Activated naive CD8-positive, alpha-beta T cell treated with anti-CD3 and anti-CD28 coated beads, Interleukin-2, amount 50 U/mL, for 24 hours (primary cell): ENCODE data around the gene TMEM131L.
"Not testable (repeated sequence)": the region's sequence is repeated elsewhere in the genome, so short reads cannot be mapped to it uniquely, and the experiment has no call there.

Experiments used
- ATAC-seq: fragments of 150-1000 bp; cut with Tn5 transposase; one replicate; pipeline ENCODE4 v1.10.0; 2021
- DNase-seq: peaks from one replicate; pipeline ENCODE4 v3.0.0; 2021
- H3K27ac Mint-ChIP-seq: one replicate; pipeline ENCODE4 v1.8.0; 2021; ENCODE audit warnings: mild to moderate bottlenecking, mixed read lengths
- H3K27me3 Mint-ChIP-seq: one replicate; pipeline ENCODE4 v1.8.0; 2021; ENCODE audit warnings: mixed read lengths
- H3K36me3 Mint-ChIP-seq: one replicate; pipeline ENCODE4 v1.8.0; 2021; ENCODE audit warnings: low read depth, mixed read lengths
- H3K4me1 Mint-ChIP-seq: one replicate; pipeline ENCODE4 v1.8.0; 2021; ENCODE audit warnings: mixed read lengths
- H3K4me3 Mint-ChIP-seq: one replicate; pipeline ENCODE4 v1.8.0; 2021; ENCODE audit warnings: mild to moderate bottlenecking, moderate library complexity, mixed read lengths
- H3K9me3 Mint-ChIP-seq: one replicate; pipeline ENCODE4 v1.8.0; 2021; ENCODE audit warnings: mixed read lengths

Gene TMEM131L

DNA sequence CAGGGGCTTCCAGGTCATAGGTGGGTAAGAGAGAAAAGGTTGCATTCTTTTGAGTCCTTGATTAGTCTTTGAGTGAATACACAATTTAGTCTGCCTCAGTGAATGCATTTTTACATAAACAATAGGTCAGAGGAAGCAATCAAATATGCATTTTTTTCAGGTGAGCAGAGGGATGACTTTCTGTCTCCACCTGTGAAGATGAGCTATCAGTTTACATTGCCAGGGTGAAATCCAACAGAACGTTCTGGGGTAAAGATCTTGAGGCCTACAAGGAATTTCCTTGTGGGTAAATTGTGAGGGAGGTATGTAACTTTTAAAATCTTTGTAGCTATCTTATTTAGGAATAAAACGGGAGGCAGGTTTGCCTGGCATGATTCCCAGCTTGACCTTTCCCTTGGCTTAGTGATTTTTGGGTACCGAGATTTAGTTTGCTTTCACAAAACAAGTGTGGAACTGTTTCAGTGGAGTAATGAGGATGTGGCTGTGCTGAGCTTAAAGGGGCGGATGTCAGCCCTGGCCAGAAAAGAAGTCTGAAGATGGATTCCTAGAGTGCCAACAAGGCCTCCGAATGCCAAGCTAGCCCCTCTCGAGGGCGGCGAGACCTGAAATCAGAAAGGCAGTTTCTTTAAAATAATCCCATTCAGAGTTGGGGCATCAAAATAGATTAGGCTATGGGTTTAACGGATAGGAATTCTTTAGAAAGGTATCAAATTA is 29.5 kb downstream of the TMEM131L start:
- Mint-ChIP-seq H3K4me3 (peak overlapping the region; percentile 10), H3K27ac (peak overlapping the region; percentile 94), H3K4me1 (peaks cover 97% of the 10 kb centered on the region), H3K27me3 (no peaks in the 10 kb centered on the region), H3K36me3 (peaks cover 20% of the 10 kb centered on the region), H3K9me3 (no peaks in the 10 kb centered on the region)
- ATAC-seq = no peak
- no peak for DNase-seq

DNA sequence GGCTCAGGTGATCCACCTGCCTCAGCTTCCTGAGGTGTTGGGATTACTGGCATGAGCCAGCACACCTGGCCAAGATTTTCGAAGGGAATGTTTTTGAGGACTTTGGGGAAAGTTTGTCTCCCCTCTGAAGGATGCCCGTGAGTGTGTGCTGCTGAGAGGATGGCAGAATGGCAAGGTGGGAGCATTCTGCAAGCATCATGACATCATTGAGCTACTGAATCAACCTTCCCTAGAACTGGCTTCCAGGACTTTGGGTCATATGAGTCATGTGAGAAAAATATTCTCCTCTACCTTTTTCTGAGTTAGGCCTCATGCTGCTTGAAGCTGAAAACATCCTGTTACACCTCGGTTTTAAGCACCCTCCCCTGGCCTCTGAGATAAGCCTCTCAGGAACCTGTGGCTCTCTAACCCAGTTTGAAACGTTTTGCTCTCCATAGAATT is 31.0 kb downstream of the TMEM131L start:
- ATAC-seq = peak; percentile 89

DNA sequence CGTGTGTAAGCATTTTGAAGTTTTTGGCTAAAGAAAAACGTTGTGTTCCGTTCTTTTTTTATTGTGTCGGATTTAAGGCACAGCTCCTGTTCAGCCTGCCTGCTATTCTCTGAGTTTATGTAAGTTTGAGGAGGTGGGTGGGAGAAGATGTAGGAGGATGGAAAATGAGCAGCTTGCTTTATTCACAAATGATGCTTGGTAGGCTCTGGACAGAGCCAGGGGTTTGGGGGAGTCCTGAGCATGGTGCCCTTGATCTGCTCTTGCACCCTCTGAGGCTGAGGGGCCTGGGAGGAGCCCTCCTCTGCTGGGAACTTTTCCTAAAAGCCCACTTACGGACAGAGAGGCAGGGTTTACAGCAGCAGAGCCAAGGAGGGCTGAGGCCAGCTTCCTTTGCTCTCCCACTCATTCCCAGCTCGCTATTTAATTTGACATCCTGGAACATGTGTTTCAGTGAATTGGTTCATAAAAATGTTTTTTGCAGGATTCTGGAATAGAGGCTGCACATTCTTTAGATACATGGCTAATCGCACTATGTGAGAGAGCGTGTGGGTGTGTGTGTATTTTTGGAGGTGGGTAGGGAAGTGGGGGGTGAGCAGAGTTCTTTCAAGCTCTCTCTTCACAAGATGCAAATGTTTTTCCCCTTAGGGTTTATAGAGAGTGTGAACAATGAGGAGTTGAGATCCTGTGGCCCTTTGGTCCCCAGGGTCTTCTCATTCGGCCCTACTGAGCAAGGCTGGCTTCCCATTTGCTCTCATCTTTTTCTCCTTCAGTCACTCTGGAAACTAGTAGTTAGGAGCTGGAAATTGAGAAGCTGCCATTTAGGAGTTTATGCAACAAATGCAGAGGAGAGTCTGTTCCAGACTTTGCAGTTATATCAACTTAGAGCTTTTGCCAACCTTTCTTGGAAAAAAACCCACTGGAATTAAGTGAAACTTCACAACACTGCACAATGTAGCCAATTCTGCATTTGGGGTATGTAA is 32.1 kb downstream of the TMEM131L start:
- peak overlapping the region; percentile 94 for H3K27ac Mint-ChIP-seq
- ATAC-seq (peak; percentile 23), DNase-seq (no peak)
- H3K9me3 Mint-ChIP-seq = no peaks in the 10 kb centered on the region
- H3K4me1 Mint-ChIP-seq = peaks cover 98% of the 10 kb centered on the region
- peak overlapping the region; percentile 76 for H3K4me3 Mint-ChIP-seq
- no peaks in the 10 kb centered on the region for H3K27me3 Mint-ChIP-seq
- peaks cover 25% of the 10 kb centered on the region for H3K36me3 Mint-ChIP-seq

More for the DNA sequence above, 31.0 kb downstream of the TMEM131L start:
- Mint-ChIP-seq H3K27ac (peak overlapping the region; percentile 94), H3K9me3 (no peaks in the 10 kb centered on the region), H3K4me1 (peaks cover 96% of the 10 kb centered on the region), H3K27me3 (no peaks in the 10 kb centered on the region), H3K36me3 (peaks cover 28% of the 10 kb centered on the region), H3K4me3 (peak overlapping the region; percentile 76)
- DNase-seq = peak; percentile 50

DNA sequence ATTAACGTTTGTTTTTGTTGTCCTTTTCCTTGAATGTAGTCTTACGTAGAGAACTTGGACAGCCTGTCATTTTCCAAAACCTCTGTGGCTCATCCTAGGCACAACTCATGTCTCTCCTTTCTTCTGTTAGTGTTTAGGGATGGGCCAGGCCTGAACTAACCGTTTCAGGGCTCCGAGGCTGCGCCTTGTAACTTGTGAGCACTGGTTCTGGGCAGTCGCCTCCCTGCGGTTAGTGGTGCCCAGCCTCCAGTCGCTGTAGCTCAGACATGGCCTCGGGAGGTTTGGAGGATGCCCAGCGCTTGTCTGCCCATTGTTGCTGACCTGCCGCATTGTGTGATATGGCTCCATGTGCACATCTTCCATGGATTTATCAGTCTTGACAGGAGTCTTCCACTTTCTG is 32.8 kb downstream of the TMEM131L start:
- Mint-ChIP-seq H3K36me3 (peaks cover 27% of the 10 kb centered on the region), H3K27me3 (no peaks in the 10 kb centered on the region), H3K4me3 (peak overlapping the region; percentile 76), H3K9me3 (no peaks in the 10 kb centered on the region), H3K27ac (peak overlapping the region; percentile 94), H3K4me1 (peaks cover 97% of the 10 kb centered on the region)
- DNase-seq = no peak
- no peak for ATAC-seq

DNA sequence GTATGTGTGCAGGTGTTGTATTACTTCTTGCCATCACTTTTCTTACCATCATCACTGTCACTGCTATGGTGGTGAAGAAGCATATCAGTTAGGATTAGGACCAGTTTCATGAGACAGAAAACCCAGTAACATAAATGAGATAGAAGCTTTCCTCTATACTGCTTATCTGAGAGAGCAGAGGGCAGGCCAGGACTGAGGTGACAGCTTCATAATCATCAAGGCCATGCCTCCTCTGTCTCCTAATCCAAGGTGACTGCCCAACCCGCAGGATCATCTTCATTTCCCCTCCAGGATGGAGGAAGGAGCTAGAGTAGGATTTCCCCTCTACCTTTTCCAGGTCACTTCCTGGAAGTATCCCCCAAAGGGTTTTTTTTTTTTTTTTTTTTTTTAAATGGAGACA is 35.4 kb downstream of the TMEM131L start:
- Mint-ChIP-seq H3K9me3 (no peaks in the 10 kb centered on the region), H3K4me3 (no peak overlapping the region), H3K27me3 (no peaks in the 10 kb centered on the region), H3K27ac (peak overlapping the region; percentile 70), H3K4me1 (peaks cover 95% of the 10 kb centered on the region), H3K36me3 (peaks cover 40% of the 10 kb centered on the region)
- ATAC-seq (no peak), DNase-seq (no peak)

DNA sequence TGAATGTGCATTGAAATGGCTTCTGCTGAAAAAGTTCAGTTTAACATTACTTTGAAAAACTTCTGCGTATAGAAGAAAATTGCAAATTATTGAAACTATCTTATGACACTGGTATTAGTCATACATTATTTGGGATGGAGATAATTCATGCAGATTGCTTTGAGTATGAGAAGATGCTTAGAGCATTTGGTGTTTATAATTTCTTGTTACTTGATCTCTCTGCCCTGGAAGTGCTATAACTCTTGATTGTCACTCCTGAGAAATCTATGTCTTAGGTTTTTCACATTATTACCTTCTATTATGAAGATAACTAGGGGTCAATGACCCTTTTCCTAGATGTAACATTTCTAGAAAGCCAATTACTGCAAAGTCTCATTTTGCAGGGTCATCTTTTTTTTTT is 36.4 kb downstream of the TMEM131L start:
- no peak for ATAC-seq
- Mint-ChIP-seq H3K4me1 (peaks cover 95% of the 10 kb centered on the region), H3K27ac (peak overlapping the region; percentile 81), H3K27me3 (no peaks in the 10 kb centered on the region), H3K4me3 (no peak overlapping the region), H3K9me3 (no peaks in the 10 kb centered on the region), H3K36me3 (peaks cover 48% of the 10 kb centered on the region)
- DNase-seq = no peak

DNA sequence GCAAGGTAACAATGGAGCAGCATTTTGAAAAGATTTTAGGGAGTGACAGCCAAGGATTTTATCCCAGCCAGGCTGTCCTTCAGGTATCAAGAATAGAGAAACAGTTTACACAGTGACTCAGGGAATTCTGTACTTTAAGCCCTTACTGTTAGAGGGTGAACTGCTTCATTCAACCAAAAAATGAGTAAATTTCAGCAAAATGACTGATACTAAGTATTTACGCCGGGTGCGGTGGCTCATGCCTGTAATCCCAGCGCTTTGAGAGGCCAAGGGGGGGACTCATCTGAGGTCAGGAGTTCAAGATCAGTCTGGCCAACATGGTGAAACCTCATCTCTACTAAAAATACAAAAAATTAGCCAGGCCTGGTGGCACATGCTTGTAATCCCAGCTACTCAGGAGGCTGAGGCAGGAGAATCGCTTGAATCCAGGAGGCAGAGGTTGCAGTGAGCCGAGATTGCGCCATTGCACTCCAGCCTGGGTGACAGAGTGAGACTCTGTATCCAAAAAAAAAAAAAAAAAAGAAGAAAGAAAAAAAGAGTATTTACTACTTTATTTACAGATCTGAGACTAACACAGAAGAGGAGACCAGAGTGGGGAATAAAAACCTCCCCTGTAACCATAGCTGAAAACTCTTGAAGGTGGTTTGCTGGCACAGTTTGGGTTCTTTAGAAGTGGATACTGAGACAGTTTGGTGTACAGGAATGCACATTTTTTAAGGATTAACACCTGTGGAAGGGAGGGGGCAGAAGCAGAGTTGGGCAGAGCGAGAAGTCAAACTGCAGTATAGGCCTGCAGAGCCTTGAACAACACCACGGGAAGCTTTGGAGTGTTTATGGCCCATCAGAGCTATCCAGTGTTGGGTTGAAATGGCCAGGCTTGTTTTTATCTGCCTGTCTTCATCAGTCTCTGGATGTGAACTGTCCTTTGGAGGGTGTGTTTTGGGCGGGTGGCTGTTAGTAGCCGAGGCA is 40.5 kb downstream of the TMEM131L start:
- Mint-ChIP-seq H3K36me3 (peaks cover 62% of the 10 kb centered on the region), H3K4me3 (no peak overlapping the region), H3K27me3 (no peaks in the 10 kb centered on the region), H3K9me3 (no peaks in the 10 kb centered on the region), H3K4me1 (peaks cover 80% of the 10 kb centered on the region), H3K27ac (peak overlapping the region; percentile 57)
- ATAC-seq (no peak), DNase-seq (no peak)

DNA sequence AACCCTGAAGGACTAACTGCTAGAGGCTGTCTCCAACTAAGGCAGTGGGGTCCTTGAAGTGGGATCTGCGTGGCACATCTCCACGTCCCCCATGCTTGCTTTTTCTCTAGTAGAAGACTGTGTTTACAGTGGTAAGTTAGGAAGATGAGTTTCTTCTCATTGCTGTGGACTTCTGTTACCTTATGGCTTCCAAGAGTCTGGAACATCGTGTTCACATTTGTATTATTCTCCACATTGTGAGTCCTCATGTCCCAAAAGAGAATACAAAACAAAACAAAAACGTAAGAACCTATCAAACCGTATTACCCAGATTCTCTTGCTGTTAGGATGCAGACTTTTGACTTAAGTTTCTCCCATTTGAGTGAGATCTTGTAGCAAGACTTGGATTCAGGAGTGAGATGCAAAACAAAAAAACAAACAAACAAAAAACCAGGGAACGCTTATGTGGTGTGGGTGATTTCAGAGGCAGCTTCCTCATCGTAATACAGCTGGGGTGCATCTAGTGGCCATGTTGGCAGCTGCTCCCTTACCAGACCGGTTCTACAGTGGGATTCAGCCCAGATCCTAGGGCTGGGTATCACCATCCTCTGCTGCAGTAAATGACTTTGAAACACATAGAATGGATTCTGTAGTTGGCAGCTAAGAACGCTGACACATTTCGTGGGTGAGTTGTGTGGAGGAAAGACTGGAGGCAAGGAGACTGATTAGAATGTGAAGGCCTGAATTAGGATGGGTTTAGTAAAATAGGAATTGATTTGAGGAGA is 41.3 kb downstream of the TMEM131L start:
- H3K36me3 Mint-ChIP-seq = peaks cover 68% of the 10 kb centered on the region
- H3K27ac Mint-ChIP-seq = peak overlapping the region; percentile 56
- no peak overlapping the region for H3K4me3 Mint-ChIP-seq

DNA sequence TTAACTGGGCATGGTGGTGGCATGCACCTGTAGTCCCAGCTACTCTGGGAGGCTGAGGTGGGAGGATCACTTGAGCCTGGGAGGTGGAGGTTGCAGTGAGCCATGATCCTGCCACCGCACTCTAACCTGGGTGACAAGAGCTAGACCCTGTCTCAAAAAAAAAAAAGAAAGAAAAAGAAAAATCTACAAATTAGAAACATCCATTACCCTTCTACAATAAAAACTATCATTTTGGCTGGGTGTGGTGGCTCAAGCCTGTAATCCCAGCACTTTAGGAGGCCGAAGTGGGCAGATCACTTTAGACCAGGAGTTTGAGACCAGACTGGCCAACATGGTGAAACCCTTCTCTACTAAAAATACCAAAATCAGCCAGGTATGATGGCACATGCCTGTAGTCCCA is 43.1 kb downstream of the TMEM131L start:
- Mint-ChIP-seq H3K27ac (peak overlapping the region; percentile 9), H3K36me3 (peaks cover 66% of the 10 kb centered on the region), H3K4me1 (peaks cover 82% of the 10 kb centered on the region)
- not testable (repeated sequence) for H3K9me3 Mint-ChIP-seq, H3K4me3 Mint-ChIP-seq, H3K27me3 Mint-ChIP-seq, ATAC-seq, DNase-seq

More for the DNA sequence above, 41.3 kb downstream of the TMEM131L start:
- ATAC-seq = no peak
- H3K4me1 Mint-ChIP-seq = peaks cover 80% of the 10 kb centered on the region
- no peaks in the 10 kb centered on the region for H3K9me3 Mint-ChIP-seq
- no peaks in the 10 kb centered on the region for H3K27me3 Mint-ChIP-seq
- no peak for DNase-seq

DNA sequence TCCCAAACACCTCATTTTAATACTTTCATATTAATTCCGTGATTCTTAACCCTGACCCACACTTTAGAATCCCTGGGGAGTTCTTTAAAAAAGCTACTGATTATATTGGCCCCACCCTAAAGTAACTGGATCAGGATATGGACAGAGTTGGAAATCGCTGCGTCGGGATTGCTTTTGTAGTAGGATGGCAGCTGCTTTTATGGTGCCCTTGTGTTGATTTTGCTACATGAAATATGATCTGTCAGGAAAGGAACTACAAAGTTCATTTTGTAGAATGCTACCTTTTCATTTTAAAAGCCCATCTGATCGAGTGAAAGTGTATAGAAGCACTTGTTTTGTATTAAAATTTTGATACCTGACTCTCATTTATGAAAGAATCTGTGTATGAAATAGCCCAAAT is 43.6 kb downstream of the TMEM131L start:
- Mint-ChIP-seq H3K36me3 (peaks cover 63% of the 10 kb centered on the region), H3K27ac (peak overlapping the region; percentile 9), H3K9me3 (no peaks in the 10 kb centered on the region), H3K27me3 (no peaks in the 10 kb centered on the region), H3K4me1 (peaks cover 82% of the 10 kb centered on the region), H3K4me3 (no peak overlapping the region)
- ATAC-seq (no peak), DNase-seq (no peak)

DNA sequence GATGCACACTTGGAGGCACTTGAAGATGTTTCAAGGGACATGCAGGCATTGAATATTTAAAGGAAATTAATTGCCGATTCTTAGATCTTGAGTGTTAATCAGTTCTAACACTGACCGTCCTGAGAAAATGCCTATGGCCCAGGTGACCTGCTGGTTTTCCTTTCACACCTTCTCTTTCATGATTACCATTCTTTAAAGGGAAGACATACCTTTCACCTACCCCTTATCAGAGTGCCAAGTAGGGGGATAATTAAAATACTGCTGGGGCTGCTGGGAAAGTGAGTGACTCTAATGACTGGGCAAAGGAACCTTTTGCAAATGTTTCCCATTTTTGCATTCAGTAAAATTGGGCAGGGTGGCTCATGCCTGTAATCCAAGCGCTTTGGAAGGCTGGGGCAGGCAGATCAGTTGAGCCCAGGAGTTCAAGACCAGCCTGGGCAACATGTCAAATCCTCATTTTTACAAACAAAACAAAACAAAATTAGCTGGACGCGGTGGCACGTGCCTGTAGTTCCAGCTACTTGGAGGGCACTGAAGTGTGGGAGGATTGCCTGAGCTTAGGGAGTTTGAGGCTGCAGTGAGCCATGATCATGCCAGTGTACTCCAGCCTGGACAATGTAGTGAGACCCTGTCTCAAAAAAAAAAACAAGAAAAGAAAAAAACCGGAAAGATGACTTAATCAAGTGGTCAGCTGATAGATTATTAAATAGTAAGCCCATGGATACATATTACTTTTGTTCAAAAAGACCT is 44.3 kb downstream of the TMEM131L start:
- H3K4me1 Mint-ChIP-seq = peaks cover 82% of the 10 kb centered on the region
- DNase-seq (no peak), ATAC-seq (no peak)
- H3K27me3 Mint-ChIP-seq = no peaks in the 10 kb centered on the region
- H3K27ac Mint-ChIP-seq = peak overlapping the region; percentile 69
- no peak overlapping the region for H3K4me3 Mint-ChIP-seq
- H3K36me3 Mint-ChIP-seq = peaks cover 61% of the 10 kb centered on the region
- H3K9me3 Mint-ChIP-seq = peaks cover 4% of the 10 kb centered on the region

DNA sequence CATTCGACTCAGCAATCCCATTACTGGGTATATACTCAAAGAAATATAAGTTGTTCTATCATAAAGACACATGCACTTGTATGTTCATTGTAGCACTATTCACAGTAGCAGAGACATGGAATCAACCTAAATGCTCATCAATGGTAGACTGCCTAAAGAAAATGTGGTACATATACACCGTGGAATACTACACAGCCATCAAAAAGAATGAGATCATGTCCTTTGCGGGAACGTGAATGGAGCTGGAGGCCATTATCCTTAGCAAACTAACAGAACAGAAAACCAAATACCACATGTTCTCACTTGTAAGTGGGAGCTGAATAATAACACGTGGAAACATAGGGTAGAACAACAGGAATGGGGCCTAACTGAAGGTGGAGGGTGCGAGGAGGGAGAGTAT is 44.9 kb downstream of the TMEM131L start:
- no peak overlapping the region for H3K4me3 Mint-ChIP-seq
- peaks cover 58% of the 10 kb centered on the region for H3K36me3 Mint-ChIP-seq
- ATAC-seq = no peak
- H3K9me3 Mint-ChIP-seq = peaks cover 4% of the 10 kb centered on the region
- H3K27ac Mint-ChIP-seq = peak overlapping the region; percentile 69
- H3K27me3 Mint-ChIP-seq = no peaks in the 10 kb centered on the region
- no peak for DNase-seq
- H3K4me1 Mint-ChIP-seq = peaks cover 80% of the 10 kb centered on the region
